HG02973 (cell line): ENCODE results near the gene FBXL19.
A peak's percentile ranks its signal among the peaks of the same experiment; 100 is the strongest.

ENCODE experiments used
- ATAC-seq: cut with Tn5 transposase; IDR thresholded peaks from one replicate; pipeline ENCODE4 v1.9.1; 2021; ENCODE audit warnings: moderate library complexity; ENCODE audit not compliant: unreplicated experiment

Gene FBXL19

DNA sequence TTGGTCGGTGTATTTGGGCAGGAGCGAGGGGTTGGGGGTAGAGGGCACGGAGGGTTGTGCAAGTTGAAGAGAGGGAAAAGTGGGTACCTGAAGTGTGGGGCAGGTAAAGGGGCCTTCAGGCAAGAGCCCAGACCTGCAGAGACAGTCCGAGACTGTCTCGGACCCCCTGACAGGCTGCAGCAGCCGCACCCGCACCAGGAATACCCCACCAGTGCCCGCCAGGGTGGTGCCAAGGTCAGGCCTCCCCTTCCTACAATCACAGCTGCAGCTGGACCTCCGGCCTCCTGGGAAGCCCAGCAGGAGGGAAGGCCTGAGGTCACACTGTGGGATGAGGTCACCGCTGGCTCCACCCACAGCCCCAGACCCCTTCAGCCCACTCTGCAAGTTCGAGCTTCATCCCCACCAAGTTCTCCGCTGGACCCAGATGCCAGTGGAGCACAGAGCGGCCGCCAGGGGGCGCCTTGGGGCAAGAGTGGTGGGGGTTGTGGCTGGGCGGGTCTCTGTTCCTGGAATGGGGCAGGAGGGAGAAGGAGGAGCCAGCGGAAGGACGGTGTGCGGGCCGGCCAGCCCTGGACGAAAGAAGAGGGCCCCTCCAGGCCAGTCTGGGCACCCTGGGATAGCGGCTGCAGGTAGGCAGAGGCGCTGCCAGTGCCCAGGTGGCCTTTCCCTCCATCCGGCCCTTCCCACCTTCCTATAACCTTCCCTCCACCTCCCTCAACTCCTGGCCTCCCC is 61.5 kb downstream of the FBXL19 start, which contains the start of gene HSD3B7:
Gene HSD3B7 (plus strand): TSS at position 539 of the 732 bp plus-strand sequence. CDS start 452 bp downstream, outside the sequence.
- no peak for ATAC-seq

DNA sequence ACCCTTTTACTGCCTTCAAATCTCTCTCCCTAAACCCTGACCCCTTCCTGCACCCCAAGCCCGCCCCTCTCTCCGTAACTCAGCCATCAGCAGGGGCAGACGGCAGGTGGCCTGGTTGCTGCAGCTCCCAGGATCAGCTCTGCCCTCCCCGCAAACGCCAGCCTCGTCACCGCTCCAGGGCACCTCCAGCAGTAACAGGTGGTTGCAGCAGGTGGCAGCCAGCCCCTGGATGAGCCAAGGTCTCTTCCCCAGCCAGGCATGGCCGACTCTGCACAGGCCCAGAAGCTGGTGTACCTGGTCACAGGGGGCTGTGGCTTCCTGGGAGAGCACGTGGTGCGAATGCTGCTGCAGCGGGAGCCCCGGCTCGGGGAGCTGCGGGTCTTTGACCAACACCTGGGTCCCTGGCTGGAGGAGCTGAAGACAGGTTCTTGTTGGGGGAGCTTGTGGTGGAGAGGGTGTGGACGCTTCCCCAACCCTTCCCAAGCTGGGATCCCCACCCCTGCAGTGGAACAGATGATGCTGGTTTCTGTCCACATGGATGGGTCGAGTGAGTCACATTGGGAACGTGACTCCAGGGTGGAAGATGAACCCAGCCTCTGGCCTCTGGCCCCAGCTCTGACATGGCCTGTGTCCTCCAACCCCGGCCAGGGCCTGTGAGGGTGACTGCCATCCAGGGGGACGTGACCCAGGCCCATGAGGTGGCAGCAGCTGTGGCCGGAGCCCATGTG is 62.2 kb downstream of the FBXL19 start:
- ATAC-seq, result no peak

DNA sequence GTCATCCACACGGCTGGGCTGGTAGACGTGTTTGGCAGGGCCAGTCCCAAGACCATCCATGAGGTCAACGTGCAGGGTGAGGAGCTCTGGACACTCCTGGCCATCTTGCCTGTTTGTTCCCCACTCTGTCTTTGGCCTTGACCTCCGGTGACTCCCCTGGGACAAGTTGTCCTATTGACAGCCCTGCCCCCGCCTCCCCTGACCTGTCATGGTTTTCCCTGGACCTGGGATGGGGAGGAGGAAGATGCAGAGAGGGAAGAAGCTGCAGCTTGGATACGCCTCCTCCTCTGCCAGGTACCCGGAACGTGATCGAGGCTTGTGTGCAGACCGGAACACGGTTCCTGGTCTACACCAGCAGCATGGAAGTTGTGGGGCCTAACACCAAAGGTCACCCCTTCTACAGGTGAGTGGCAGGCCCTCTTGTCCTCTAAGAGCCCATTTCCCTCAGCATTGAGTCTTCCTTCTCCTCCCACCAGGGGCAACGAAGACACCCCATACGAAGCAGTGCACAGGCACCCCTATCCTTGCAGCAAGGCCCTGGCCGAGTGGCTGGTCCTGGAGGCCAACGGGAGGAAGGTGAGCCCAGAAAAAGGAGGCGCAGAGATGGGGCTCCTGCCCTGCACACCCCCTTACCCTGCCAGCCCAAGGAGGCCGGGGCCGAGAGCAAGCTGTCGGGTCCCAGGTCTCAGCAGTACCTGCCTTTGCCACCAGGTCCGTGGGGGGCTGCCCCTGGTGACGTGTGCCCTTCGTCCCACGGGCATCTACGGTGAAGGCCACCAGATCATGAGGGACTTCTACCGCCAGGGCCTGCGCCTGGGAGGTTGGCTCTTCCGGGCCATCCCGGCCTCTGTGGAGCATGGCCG is 63.0 kb downstream of the FBXL19 start:
- ATAC-seq, result no peak

- ATAC-seq, result no peak
Observed at GRCh38 chr16:30987581-30988190, 64.3 kb downstream of the FBXL19 start.

- ATAC-seq, result no peak
Observed at GRCh38 chr16:30989469-30990047, 66.2 kb downstream of the FBXL19 start.

GRCh38 chr16:30990105-30990504 is 66.7 kb downstream of the FBXL19 start:
- ATAC-seq, result no peak

DNA sequence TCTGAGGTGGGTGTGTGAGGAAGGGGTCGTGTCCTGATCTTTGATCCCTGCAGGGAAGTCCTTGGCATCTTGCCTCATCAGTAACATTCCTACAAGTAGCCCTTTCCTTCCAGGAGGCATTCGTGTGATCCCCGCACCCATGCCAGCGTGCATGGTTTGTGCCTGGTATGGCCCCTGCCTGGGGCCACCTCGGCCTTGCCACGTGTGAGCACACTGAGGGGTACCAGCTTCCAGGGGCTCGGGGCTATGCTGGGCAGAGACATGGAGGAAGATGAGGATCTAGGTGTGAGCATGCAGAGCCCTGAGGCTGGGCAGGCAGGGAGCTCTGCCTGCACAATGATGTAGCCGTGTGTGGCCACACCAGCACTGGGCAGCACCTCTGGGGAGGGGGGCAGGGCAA is 67.7 kb downstream of the FBXL19 start:
- ATAC-seq, result no peak

DNA sequence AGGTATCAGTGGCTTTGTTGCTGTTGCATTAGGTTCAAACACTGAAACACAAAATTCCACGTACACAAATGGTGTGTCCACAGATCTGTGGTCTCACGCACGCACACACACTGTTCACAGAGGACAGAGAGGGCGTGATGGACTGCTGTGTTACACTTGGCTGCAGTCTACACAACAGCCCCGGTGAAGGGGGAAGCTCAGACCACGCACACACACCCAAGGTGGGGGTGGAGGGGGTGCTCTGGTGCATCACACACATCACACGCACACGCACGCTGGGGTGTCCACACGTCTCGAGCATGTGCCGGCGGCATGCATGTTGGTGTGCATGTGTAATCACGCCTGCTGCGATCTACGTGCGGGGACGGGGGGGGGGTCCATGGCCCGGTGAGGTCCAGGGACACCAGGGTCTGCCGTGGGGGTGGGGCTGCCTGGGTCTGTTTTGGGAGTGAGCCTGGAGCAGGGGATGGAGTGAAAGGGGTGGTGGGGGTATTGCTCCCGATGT is 69.0 kb downstream of the FBXL19 start:
- no peak for ATAC-seq

- ATAC-seq, result no peak
Observed at GRCh38 chr16:30992931-30993816, 69.8 kb downstream of the FBXL19 start.

DNA sequence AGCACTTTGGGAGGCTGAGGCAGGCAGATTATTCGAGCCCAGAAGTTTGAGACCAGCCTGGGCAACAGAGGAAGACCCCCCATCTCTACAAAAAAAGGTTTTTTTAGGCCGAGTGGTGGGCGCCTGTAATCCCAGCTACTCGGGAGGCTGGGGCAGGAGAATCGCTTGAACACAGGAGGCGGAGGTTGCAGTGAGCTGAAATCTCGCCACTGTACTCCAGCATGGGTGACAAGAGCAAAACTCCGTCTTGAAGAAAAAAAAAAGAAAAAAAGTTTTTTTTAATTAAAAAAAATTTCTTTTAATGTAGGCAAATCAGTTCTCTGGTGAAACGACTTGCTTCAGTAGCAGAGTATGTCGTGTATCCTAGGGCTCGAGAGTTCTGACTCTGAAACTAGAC is 72.6 kb downstream of the FBXL19 start:
- ATAC-seq, result no peak

- ATAC-seq, result no peak
Observed at GRCh38 chr16:30996324-30996984, 73.1 kb downstream of the FBXL19 start.

DNA sequence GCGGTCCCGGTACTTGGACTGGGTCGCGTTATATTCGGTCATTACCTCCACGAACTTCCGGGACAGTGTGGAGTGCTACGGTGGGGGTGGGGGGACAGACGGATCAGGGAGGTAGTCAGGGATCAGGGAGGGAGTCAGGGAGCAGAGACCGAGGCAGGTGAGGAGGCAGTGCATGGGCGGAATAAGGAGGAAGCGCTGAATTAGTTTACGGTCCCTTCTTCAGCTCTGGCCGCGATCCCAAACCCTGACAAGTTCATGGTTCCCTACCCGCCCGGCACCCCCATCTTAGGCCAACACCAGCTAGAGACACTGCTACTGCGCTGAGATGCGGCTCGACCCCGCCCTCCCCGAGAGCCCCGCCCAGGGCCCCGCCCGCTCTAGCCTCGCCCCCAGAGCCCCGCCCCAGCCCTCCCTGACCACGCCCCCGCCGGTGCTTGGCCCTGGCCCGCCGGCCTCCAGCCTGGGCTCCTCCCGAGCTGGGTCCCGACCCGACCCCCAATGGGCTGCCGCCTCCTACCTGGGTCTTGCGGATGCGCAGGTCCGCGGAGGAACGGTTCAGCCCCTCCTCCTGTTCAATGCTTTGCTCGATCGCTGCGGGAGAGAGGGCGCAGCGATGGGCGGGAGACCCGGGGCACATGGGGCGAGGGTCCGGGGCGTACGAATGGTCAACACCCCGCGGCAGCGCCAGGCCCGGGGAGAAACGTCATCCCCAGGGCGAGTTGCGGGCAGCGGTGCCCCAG is 73.8 kb downstream of the FBXL19 start:
- ATAC-seq, result peak; percentile 68

GRCh38 chr16:30997725-30998711 is 74.6 kb downstream of the FBXL19 start:
- no peak for ATAC-seq
